Stimulated activated memory B cell treated with anti-CD40 and anti-IgM and Interleukin-4, amounts not matched to agents 10 μg/mL and 1 μg/mL and 100 μg/mL, for 72 hours (primary cell): ENCODE data around the gene ZNF732.
"Not testable (repeated sequence)": the region's sequence is repeated elsewhere in the genome, so short reads cannot be mapped to it uniquely, and the experiment has no call there.

Source experiments
- ATAC-seq: fragments of 150-1000 bp; cut with Tn5 transposase; 2 replicates; pipeline ENCODE4 v1.10.0; 2021
- H3K27ac Mint-ChIP-seq: one replicate; pipeline ENCODE4 v1.8.0; 2022; ENCODE audit warnings: mild to moderate bottlenecking, mixed read lengths
- H3K27me3 Mint-ChIP-seq: one replicate; pipeline ENCODE4 v1.8.0; 2022; ENCODE audit warnings: mixed read lengths
- H3K36me3 Mint-ChIP-seq: one replicate; pipeline ENCODE4 v1.8.0; 2022; ENCODE audit warnings: mixed read lengths
- H3K4me1 Mint-ChIP-seq: one replicate; pipeline ENCODE4 v1.8.0; 2022; ENCODE audit warnings: mixed read lengths
- H3K4me3 Mint-ChIP-seq: one replicate; pipeline ENCODE4 v1.8.0; 2022; ENCODE audit warnings: mild to moderate bottlenecking, moderate library complexity, mixed read lengths
- H3K9me3 Mint-ChIP-seq: one replicate; pipeline ENCODE4 v1.8.0; 2022; ENCODE audit warnings: mixed read lengths

Gene ZNF732

GRCh38 chr4:304969-305680 is at the start of gene ZNF732:
TSS of gene ZNF732 (minus strand) at chr4:305474. CDS start at chr4:305310, 164 bp downstream.
- Mint-ChIP-seq H3K27ac (peak within 1 kb of the TSS; percentile 22), H3K4me1 (peaks cover 7% of the 10 kb centered on the region), H3K9me3 (peaks cover 25% of the 10 kb centered on the region), H3K4me3 (no peak within 1 kb of the TSS), H3K27me3 (no peaks in the 10 kb centered on the region), H3K36me3 (peaks cover 7% of the 10 kb centered on the region)
- no peak for ATAC-seq

- Mint-ChIP-seq H3K27me3 (no peaks in the 10 kb centered on the region), H3K4me3 (peak overlapping the region; percentile 18), H3K27ac (no peak overlapping the region), H3K36me3 (peaks cover 74% of the 10 kb centered on the region), H3K9me3 (peaks cover 23% of the 10 kb centered on the region), H3K4me1 (peaks cover 30% of the 10 kb centered on the region)
- no peak for ATAC-seq
Observed at GRCh38 chr4:340011-340410, 34.7 kb upstream of the ZNF732 start.

DNA sequence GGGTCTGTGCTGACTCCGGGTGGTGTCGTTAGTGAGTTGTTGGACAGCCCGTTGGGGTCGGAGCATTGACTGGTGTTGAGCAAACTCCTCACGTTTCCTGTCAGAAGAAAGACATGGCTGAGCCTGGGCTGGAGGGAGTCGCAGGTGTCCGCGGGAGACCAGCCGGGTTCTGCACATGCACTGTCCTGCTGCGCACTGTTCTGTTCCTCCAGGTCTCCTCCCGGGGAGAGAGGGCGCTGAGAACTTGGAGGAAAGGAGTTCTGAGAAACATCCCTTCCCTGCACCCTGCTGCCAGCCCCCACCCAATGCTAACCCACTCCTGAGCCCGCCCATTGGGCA is 33.5 kb upstream of the ZNF732 start:
- Mint-ChIP-seq H3K4me3 (peak overlapping the region; percentile 100), H3K36me3 (peaks cover 71% of the 10 kb centered on the region), H3K27ac (peak overlapping the region; percentile 99), H3K4me1 (peaks cover 35% of the 10 kb centered on the region), H3K9me3 (peaks cover 23% of the 10 kb centered on the region), H3K27me3 (no peaks in the 10 kb centered on the region)
- no peak for ATAC-seq

DNA sequence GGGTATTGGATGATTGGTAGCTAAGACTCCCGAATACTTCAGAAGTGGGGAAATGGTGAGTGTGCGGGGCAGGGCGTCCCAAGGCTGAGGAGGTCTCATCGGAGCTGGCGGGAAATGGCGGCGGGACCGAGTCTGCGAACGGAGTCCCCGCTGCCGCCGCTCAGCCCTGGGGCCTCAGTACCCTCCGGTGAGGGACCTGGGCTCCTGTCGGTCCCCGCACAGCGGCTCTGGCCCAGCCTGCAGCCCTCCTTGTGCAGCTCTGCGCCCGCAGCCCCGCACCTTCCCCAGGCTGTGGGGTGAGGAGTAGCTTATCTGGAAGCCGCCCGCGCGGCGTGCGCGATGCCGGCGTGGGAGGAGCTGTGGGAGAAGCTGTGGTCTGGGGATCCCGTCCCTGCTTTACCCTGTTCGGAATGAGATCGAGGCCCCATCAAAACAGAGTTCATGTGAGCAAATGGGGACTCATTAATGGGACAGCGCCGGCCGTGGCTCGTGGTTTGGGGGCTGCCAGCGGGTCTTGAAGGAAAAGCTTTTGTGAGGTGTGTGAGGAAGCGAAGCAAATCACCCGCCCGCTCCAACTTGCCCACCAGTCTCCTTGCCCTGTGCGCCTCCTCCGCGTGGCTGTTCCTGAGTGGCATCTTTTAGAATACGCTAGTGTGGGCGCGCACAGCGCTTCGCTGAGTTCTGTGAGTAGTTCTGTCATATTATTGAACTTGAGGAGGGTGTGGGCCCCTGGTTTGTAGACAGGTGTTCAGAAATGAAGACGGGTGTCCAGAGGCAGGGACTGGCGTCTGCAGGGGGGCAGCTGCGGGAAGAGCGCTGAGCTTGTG is 32.9 kb upstream of the ZNF732 start:
- Mint-ChIP-seq H3K36me3 (peaks cover 65% of the 10 kb centered on the region), H3K9me3 (peaks cover 23% of the 10 kb centered on the region), H3K27me3 (no peaks in the 10 kb centered on the region), H3K4me3 (peak overlapping the region; percentile 100), H3K27ac (peak overlapping the region; percentile 99), H3K4me1 (peaks cover 35% of the 10 kb centered on the region)
- ATAC-seq, result peak; percentile 55

GRCh38 chr4:337143-337931 is 32.1 kb upstream of the ZNF732 start, which contains the start of gene ZNF141:
TSS of gene ZNF141 (plus strand) at chr4:337814. CDS start at chr4:337984, 170 bp downstream.
- Mint-ChIP-seq H3K9me3 (peaks cover 23% of the 10 kb centered on the region), H3K27me3 (no peaks in the 10 kb centered on the region), H3K27ac (peak within 1 kb of the TSS; percentile 99), H3K36me3 (peaks cover 57% of the 10 kb centered on the region), H3K4me1 (peaks cover 35% of the 10 kb centered on the region), H3K4me3 (peak within 1 kb of the TSS; percentile 100)
- peak; percentile 98 for ATAC-seq

DNA sequence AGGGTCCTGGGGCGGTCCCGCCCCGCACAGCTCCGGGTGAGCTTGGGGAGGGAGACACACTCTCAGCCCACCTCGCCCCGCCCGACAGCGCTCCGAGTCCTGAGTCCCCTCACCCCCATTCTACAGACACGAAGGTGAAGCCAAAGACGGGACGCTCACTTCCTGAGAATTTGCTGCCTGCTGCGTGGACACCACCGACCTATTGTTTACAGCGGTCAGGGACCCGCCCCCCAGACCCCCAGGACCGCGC is 31.5 kb upstream of the ZNF732 start:
- H3K27me3 Mint-ChIP-seq, result no peaks in the 10 kb centered on the region
- H3K4me3 Mint-ChIP-seq, result peak overlapping the region; percentile 100
- ATAC-seq, result peak; percentile 1
- H3K4me1 Mint-ChIP-seq, result peaks cover 35% of the 10 kb centered on the region
- peaks cover 52% of the 10 kb centered on the region for H3K36me3 Mint-ChIP-seq
- H3K27ac Mint-ChIP-seq, result peak overlapping the region; percentile 99
- H3K9me3 Mint-ChIP-seq, result peaks cover 20% of the 10 kb centered on the region

DNA sequence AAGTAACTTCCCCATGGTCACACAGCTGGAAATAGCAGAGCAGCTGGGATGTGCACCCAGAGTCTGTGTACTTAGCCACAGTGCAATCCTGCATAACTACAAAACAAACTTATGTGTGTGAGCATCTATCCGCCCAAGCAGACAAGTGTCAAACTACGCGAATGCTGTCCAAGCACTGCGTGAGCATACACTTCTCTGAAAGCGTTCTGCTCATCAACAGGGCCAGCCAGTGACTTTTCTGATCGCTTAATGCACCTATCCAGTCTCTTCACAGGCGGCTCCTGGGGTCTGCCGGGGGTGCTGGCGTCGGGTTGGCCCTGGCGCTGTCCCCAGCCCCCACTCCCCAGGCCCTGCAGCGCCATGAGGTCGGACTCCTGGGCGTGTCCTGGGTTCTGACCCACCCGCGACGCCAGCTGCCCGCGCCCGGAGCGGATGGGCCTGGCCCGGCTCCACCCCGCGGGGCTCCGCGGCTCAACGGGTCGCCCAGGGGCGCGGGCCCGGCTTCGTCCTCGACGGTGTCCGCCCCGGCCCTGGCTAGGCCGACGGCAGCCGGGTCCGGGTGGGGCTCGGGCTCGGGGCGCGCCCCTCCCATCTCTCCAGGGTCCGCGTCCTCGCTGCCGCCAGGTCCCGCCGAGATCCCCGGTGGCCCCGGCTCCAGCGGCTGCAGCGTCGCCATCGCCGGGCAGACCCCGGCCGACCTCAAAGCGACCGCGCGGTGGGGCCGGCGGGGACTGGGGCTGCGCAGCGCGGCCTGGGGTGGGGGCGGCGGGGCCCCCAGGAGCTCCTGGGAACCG is 31.0 kb upstream of the ZNF732 start:
- H3K4me3 Mint-ChIP-seq, result peak overlapping the region; percentile 100
- no peak for ATAC-seq
- no peaks in the 10 kb centered on the region for H3K27me3 Mint-ChIP-seq
- H3K36me3 Mint-ChIP-seq, result peaks cover 46% of the 10 kb centered on the region
- H3K9me3 Mint-ChIP-seq, result peaks cover 17% of the 10 kb centered on the region
- peak overlapping the region; percentile 99 for H3K27ac Mint-ChIP-seq
- peaks cover 35% of the 10 kb centered on the region for H3K4me1 Mint-ChIP-seq

GRCh38 chr4:335515-335914 is 30.2 kb upstream of the ZNF732 start:
- Mint-ChIP-seq H3K4me3 (no peak overlapping the region), H3K4me1 (peaks cover 33% of the 10 kb centered on the region), H3K36me3 (peaks cover 39% of the 10 kb centered on the region), H3K27ac (no peak overlapping the region), H3K9me3 (peaks cover 15% of the 10 kb centered on the region), H3K27me3 (no peaks in the 10 kb centered on the region)
- ATAC-seq, result no peak

DNA sequence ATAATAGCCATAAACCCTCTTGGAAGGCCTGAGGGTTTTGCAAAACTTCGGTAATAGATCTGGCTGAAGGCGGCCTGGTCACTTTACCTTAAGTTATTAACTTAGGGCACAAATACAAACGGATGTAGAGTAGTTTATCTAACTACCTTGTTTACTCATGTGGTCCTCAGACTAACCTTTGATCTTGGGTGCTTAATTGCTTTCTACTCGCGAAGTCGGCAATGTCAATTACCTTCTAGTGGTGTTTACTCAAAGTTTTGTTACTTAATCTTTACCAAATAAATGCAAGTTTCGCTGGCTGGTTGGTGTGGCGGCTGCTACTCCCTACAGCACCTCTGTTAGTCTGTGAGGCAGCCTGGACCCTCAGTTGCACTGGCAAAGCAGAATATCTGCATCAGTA is 23.5 kb upstream of the ZNF732 start:
- H3K4me1 Mint-ChIP-seq, result peaks cover 7% of the 10 kb centered on the region
- H3K36me3 Mint-ChIP-seq, result peaks cover 7% of the 10 kb centered on the region
- H3K27me3 Mint-ChIP-seq, result no peaks in the 10 kb centered on the region
- H3K27ac Mint-ChIP-seq, result no peak overlapping the region
- no peak overlapping the region for H3K4me3 Mint-ChIP-seq
- peaks cover 7% of the 10 kb centered on the region for H3K9me3 Mint-ChIP-seq
- no peak for ATAC-seq

DNA sequence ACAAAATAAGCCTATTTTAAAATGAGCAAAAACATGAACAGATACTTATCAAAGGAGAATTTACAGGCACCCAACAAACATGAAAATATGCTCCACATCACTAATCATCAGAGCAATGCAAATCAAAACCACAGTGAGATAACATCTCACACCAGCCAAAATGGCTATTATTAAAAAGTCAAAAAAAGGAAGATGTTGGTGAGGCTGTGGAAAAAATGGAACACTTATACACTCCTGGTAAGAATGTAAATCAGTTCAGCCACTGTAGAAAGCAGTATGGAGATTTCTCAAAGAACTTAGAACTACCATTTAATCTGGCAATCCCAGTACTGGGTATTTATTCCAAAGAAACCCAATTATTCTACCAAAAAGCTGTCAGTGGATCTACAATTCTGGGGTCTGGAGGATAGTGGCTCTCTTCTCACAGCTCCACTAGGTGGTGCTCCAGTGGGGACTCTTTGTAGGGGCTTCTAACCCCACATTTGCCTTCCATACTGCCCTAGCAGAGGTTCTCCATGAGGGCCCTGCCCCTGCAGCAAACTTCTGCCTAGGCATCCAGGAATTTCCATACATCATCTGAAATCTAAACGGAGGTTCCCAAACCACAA is 9.1 kb upstream of the ZNF732 start:
- Mint-ChIP-seq H3K9me3 (peaks cover 39% of the 10 kb centered on the region), H3K4me3 (no peak overlapping the region), H3K4me1 (no peaks in the 10 kb centered on the region), H3K27ac (no peak overlapping the region), H3K36me3 (peaks cover 13% of the 10 kb centered on the region), H3K27me3 (peaks cover 14% of the 10 kb centered on the region)
- no peak for ATAC-seq

GRCh38 chr4:309807-310206 is 4.5 kb upstream of the ZNF732 start:
- H3K27me3 Mint-ChIP-seq, result no peaks in the 10 kb centered on the region
- H3K27ac Mint-ChIP-seq, result no peak overlapping the region
- no peak overlapping the region for H3K4me3 Mint-ChIP-seq
- H3K36me3 Mint-ChIP-seq, result peaks cover 7% of the 10 kb centered on the region
- peaks cover 20% of the 10 kb centered on the region for H3K9me3 Mint-ChIP-seq
- no peak for ATAC-seq
- peaks cover 7% of the 10 kb centered on the region for H3K4me1 Mint-ChIP-seq

DNA sequence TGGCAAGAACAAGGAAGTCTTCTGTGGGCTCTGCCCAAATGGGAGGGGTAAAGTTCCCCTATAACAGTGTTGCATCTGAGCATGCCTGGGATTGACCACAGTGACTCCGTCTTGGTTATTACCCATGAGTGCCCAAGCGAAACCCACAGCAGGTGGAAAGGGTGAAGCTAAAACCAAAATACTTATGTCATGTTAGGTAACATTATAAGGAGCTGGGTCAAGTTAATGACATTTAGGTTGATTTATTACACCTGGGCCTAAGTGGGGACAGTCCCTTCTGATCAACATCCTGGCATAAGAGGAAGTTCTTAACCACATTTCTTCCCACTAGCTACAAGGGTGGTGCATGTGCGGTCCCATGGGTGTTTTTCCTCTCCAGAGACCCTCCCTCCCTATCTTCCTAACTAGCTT is 1.3 kb upstream of the ZNF732 start:
- no peaks in the 10 kb centered on the region for H3K27me3 Mint-ChIP-seq
- peak overlapping the region; percentile 22 for H3K27ac Mint-ChIP-seq
- H3K36me3 Mint-ChIP-seq, result peaks cover 7% of the 10 kb centered on the region
- peaks cover 7% of the 10 kb centered on the region for H3K4me1 Mint-ChIP-seq
- peaks cover 25% of the 10 kb centered on the region for H3K9me3 Mint-ChIP-seq
- ATAC-seq, result peak; percentile 83
- H3K4me3 Mint-ChIP-seq, result no peak overlapping the region

DNA sequence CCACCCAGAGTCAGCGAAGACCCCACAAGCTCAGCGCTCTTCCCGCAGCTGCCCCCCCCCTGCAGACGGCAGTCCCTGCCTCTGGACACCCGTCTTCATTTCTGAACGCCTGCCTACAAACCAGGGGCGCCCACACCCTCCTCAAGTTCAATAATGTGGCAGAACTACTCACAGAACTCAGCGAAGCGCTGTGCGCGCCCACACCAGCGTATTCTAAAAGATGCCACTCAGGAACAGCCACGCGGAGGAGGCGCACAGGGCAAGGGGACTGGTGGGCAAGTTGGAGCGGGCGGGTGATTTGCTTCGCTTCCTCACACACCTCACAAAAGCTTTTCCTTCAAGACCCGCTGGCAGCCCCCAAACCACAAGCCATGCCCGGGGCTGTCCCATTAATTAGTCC is 758 bp downstream of the ZNF732 start:
- not testable (repeated sequence) for H3K27me3 Mint-ChIP-seq
- H3K9me3 Mint-ChIP-seq, result peaks cover 22% of the 10 kb centered on the region

DNA sequence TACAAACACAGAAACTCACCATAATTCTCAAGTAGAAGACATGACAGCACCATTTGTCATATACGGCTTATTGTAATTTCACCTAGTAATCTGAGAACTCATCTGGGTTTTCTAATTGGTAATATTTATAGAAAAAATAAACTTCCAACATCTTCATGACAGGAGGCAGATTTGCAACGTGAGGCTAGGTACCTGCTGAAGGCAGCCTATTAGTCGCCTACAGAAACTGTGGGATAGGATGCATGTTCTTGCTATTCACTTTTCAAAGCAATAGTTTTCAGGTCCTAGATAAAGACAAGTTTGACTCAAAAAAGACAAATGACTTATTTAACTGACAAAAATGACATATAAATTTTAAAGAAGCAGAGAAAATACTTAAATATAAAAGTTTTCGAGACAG is 2.9 kb downstream of the ZNF732 start:
- ATAC-seq, result no peak
- Mint-ChIP-seq H3K9me3 (peaks cover 27% of the 10 kb centered on the region), H3K4me1 (peaks cover 7% of the 10 kb centered on the region), H3K27ac (no peak overlapping the region), H3K36me3 (peaks cover 7% of the 10 kb centered on the region), H3K4me3 (no peak overlapping the region), H3K27me3 (no peaks in the 10 kb centered on the region)

More for the DNA sequence above, 758 bp downstream of the ZNF732 start:
- H3K36me3 Mint-ChIP-seq, H3K27ac Mint-ChIP-seq, ATAC-seq, H3K4me3 Mint-ChIP-seq, H3K4me1 Mint-ChIP-seq: not testable (repeated sequence)
